ENCODE data around the gene APBA2. TPM values are rescaled to one million over a fixed set of nuclear protein-coding genes. Genes with fewer than 3 reads are reported as not detected.

APBA2 gene
- total RNA-seq, 1 donor from 2014 or later, result 0.38 TPM

DNA sequence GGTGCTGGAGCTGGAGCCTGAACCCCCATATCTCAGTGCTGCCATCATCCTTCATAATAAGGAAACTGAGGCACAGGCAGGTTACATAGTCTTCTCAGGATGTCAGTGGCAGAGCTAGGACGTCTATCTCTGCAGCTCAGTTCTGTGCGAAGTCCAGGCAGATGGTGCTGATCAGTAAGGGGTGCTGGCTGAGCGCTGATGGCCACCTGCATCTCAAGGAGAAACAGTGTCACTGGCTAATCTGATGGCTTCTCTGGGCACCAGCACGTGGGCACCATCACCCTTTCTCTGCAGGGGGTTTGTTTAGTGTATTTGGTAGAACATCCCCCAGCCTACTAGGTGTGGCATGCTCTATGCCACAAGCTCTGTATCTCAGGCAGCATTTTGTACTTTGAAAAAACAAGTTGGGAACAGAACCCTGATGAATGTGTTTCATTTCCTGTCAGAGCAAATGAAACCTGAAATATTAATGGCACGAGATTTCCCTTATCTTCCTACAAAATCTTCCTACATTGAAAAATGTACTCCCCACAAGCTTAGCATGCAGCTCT is 35.1 kb downstream of the APBA2 start:
- Histone ChIP-seq H3K27me3 (ENCODE audit: low read depth) (peaks cover 61% of the 10 kb centered on the region), H3K4me3 (no peak overlapping the region), H3K9me3 (replicated peaks) (no peaks in the 10 kb centered on the region), H3K27ac (replicated peaks) (no peak overlapping the region), H3K4me1 (no peaks in the 10 kb centered on the region), H3K36me3 (no peaks in the 10 kb centered on the region)
- DNase-seq, result no peak
- TF ChIP-seq CTCF (IDR thresholded peaks at IDR 0.05; ENCODE audit: borderline replicate concordance), result no peak
- intact Hi-C loops (cut with micrococcal nuclease), result no loop called here

- DNase-seq, result no peak
- TF ChIP-seq CTCF (IDR thresholded peaks at IDR 0.05; ENCODE audit: borderline replicate concordance), result no peak
- Histone ChIP-seq H3K4me3 (no peak overlapping the region), H3K36me3 (no peaks in the 10 kb centered on the region), H3K27ac (replicated peaks) (no peak overlapping the region), H3K4me1 (no peaks in the 10 kb centered on the region), H3K27me3 (ENCODE audit: low read depth) (peaks cover 57% of the 10 kb centered on the region), H3K9me3 (replicated peaks) (no peaks in the 10 kb centered on the region)
- intact Hi-C loops (cut with micrococcal nuclease), result no loop called here
Measured at GRCh38 chr15:28921336-28921735, 35.6 kb downstream of the APBA2 start.

GRCh38 chr15:28921919-28922706 is 36.3 kb downstream of the APBA2 start:
- H3K36me3 ChIP-seq, result no peaks in the 10 kb centered on the region
- no peaks in the 10 kb centered on the region for H3K9me3 ChIP-seq (replicated peaks)
- DNase-seq, result no peak
- H3K27me3 ChIP-seq (ENCODE audit: low read depth), result peaks cover 57% of the 10 kb centered on the region
- peak; percentile 21 for TF ChIP-seq CTCF (IDR thresholded peaks at IDR 0.05; ENCODE audit: borderline replicate concordance)
- H3K27ac ChIP-seq (replicated peaks), result no peak overlapping the region
- H3K4me3 ChIP-seq, result no peak overlapping the region
- intact Hi-C loops (cut with micrococcal nuclease), result no loop called here
- no peaks in the 10 kb centered on the region for H3K4me1 ChIP-seq

DNA sequence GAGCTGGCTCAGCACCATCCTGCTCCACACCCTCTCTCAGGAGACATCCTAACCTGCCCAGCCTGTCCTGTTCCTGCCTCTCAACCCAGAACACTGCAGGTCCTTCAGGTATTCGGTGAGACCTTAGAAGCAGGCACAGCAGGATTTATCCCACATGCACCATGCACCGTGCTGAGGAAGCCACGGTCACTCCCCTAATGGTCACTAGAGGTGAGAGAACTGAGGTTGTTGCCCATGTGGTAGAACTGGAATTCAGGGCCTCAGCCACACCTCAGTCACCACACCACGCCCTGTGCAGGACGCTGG is 36.9 kb downstream of the APBA2 start:
- intact Hi-C loops (cut with micrococcal nuclease), result no loop called here
- no peak for DNase-seq

GRCh38 chr15:28923726-28924280 is 38.0 kb downstream of the APBA2 start:
- no peak for TF ChIP-seq CTCF (IDR thresholded peaks at IDR 0.05; ENCODE audit: borderline replicate concordance)
- intact Hi-C loops (cut with micrococcal nuclease), result no loop called here

More for the DNA sequence above, 36.9 kb downstream of the APBA2 start:
- Histone ChIP-seq H3K27ac (replicated peaks) (no peak overlapping the region), H3K9me3 (replicated peaks) (no peaks in the 10 kb centered on the region), H3K4me1 (no peaks in the 10 kb centered on the region), H3K36me3 (no peaks in the 10 kb centered on the region), H3K27me3 (ENCODE audit: low read depth) (peaks cover 57% of the 10 kb centered on the region), H3K4me3 (no peak overlapping the region)
- no peak for TF ChIP-seq CTCF (IDR thresholded peaks at IDR 0.05; ENCODE audit: borderline replicate concordance)

More at GRCh38 chr15:28923726-28924280, 38.0 kb downstream of the APBA2 start:
- no peak for DNase-seq
- no peaks in the 10 kb centered on the region for H3K36me3 ChIP-seq
- H3K27me3 ChIP-seq (ENCODE audit: low read depth), result peaks cover 56% of the 10 kb centered on the region
- H3K4me1 ChIP-seq, result no peaks in the 10 kb centered on the region
- H3K9me3 ChIP-seq (replicated peaks), result no peaks in the 10 kb centered on the region
- H3K27ac ChIP-seq (replicated peaks), result no peak overlapping the region
- no peak overlapping the region for H3K4me3 ChIP-seq

All from left ventricle myocardium inferior (tissue), 1 donor.